Measurements from ENCODE around the gene BEST1. TPM values are rescaled to one million over a fixed set of nuclear protein-coding genes. Genes with fewer than 3 reads are reported as not detected.

The BEST1 gene
- total RNA-seq (10 to 100 TPM in 1 of 2 donors, 1 to 10 TPM in 1; 7.3 to 10.2 TPM), polyA plus RNA-seq (ENCODE audit: insufficient read length in 2 of 2) (10 to 100 TPM; 15.2 to 21.0 TPM)
- long read RNA-seq, donor 1, partial matches to known transcripts = 4,883 of 4,997 reads
- long read RNA-seq, donor 1, other reads (novel, unspliced or antisense) = 114 of 4,997 reads
- long read RNA-seq, donor 2, partial matches to known transcripts = 2,823 of 3,010 reads
- long read RNA-seq, donor 2, other reads (novel, unspliced or antisense) = 187 of 3,010 reads
- long read RNA-seq, donor 3, partial matches to known transcripts = 520 of 3,529 reads
- long read RNA-seq, donor 3, other reads (novel, unspliced or antisense) = 3,009 of 3,529 reads
- long read RNA-seq, donor 4, partial matches to known transcripts = 4,832 of 4,885 reads
- long read RNA-seq, donor 4, other reads (novel, unspliced or antisense) = 53 of 4,885 reads

DNA sequence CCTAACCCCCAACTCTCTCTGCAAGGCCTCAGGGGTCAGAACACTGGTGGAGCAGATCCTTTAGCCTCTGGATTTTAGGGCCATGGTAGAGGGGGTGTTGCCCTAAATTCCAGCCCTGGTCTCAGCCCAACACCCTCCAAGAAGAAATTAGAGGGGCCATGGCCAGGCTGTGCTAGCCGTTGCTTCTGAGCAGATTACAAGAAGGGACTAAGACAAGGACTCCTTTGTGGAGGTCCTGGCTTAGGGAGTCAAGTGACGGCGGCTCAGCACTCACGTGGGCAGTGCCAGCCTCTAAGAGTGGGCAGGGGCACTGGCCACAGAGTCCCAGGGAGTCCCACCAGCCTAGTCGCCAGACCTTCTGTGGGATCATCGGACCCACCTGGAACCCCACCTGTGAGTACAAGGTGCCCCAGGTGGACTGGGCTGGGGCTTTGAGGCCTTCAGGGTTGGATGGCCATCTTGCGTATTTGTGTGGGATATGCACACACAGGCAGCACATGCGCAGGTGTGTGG is at the start of gene BEST1:
BEST1 (plus strand) TSS at position 317 of the 513 bp plus-strand sequence. CDS start 1,456 bp downstream, outside the sequence.
- DNase-seq (ENCODE audit: low read depth in 4 of 6, low spot score in 6 of 6) = peak in 1 of 6 donors; percentile 66
- WGBS (ENCODE audit: insufficient coverage) = 74% methylated on average over 8 of the region's 8 CpGs
- Histone ChIP-seq H3K27ac (ENCODE audit: low read depth, low read length) (peak within 1 kb of the TSS; percentile 97), H3K9me3 (ENCODE audit: control insufficient read depth, insufficient read depth, low read length) (no peaks in the 10 kb centered on the region), H3K4me1 (ENCODE audit: control insufficient read depth, insufficient read depth, low read length) (peaks cover 42% of the 10 kb centered on the region), H3K36me3 (ENCODE audit: control insufficient read depth, insufficient read depth, low read length) (no peaks in the 10 kb centered on the region), H3K27me3 (ENCODE audit: control insufficient read depth, insufficient read depth, low read length) (no peaks in the 10 kb centered on the region), H3K4me3 (ENCODE audit: low read depth, low read length) (no peak within 1 kb of the TSS)

DNA sequence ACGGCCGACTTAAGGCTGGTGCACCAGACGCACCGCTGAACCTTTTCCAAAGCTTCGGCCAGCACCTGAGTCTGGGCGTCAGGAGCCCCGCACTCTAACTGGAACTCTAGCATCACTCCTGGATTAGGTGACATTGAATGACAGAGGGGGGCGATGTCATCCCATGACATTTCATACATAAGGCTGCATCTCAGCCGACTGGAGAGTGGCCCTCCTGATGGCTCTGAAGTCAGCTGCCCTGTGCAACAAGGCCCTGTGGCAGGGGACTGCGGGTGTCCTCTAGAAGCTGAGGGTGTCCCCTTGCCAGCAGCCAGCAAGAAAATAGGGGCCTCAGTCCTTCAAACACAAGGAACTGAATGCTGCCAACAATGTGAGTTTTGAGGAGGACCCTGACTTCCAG is 48.8 kb upstream of the BEST1 start:
- no peak for DNase-seq (ENCODE audit: low read depth in 4 of 6, low spot score in 6 of 6)
- Histone ChIP-seq H3K9me3 (ENCODE audit: control insufficient read depth, insufficient read depth, low read length) (no peaks in the 10 kb centered on the region), H3K4me1 (ENCODE audit: control insufficient read depth, insufficient read depth, low read length) (peaks cover 29% of the 10 kb centered on the region), H3K36me3 (ENCODE audit: control insufficient read depth, insufficient read depth, low read length) (peaks cover 79% of the 10 kb centered on the region), H3K4me3 (ENCODE audit: low read depth, low read length) (no peak overlapping the region), H3K27me3 (ENCODE audit: control insufficient read depth, insufficient read depth, low read length) (no peaks in the 10 kb centered on the region), H3K27ac (ENCODE audit: low read depth, low read length) (no peak overlapping the region)
- WGBS (ENCODE audit: insufficient coverage) = 84% methylated on average over 10 of the region's 10 CpGs

DNA sequence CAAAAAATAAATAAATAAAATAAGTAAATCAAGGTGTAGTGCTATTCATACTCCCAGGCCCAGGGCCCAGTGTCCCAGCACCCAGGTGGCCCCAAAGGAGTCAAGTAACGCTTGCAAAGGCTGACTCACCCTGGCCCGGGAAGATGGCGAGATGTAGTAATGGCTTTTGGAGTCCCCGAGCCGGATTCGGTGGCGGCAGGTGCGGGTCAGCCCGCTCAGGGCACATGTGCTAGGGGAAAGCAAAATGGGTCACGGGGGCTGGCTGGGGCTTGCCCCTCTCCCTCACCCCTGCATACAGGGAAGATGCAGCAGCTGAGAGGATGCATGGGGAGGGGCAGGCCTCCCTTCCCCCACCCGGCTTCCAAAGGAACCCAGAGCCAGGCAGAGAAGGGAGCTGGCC is 47.8 kb upstream of the BEST1 start:
- peaks cover 29% of the 10 kb centered on the region for H3K4me1 ChIP-seq (ENCODE audit: control insufficient read depth, insufficient read depth, low read length)
- H3K27ac ChIP-seq (ENCODE audit: low read depth, low read length) = no peak overlapping the region
- H3K27me3 ChIP-seq (ENCODE audit: control insufficient read depth, insufficient read depth, low read length) = no peaks in the 10 kb centered on the region
- H3K36me3 ChIP-seq (ENCODE audit: control insufficient read depth, insufficient read depth, low read length) = peaks cover 79% of the 10 kb centered on the region
- H3K4me3 ChIP-seq (ENCODE audit: low read depth, low read length) = no peak overlapping the region
- DNase-seq (ENCODE audit: low read depth in 4 of 6, low spot score in 6 of 6) = no peak
- no peaks in the 10 kb centered on the region for H3K9me3 ChIP-seq (ENCODE audit: control insufficient read depth, insufficient read depth, low read length)
- WGBS (ENCODE audit: insufficient coverage) = 74% methylated on average over 5 of the region's 11 CpGs

DNA sequence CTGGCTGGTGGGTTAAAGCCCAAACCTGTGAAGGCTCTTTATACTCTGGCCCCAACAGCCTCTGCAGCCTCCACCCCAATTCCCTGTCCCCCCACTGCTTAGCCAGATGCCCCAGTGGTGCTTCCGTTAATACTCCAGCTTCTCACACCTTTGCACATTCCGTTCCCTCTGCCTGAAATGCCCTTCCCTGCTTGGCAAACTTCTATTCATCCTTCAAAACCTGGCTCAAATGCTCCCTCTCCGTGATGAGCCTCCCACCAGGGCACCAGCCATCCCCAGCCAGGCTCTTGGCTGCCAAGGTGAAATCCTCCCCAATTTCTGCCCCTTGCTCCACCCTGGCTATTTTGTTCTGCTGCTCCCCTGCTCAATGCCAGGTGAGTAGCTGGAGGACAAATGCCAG is 46.3 kb upstream of the BEST1 start:
- WGBS (ENCODE audit: insufficient coverage) = 93% methylated on average over 3 of the region's 3 CpGs
- DNase-seq (ENCODE audit: low read depth in 4 of 6, low spot score in 6 of 6) = no peak

DNA sequence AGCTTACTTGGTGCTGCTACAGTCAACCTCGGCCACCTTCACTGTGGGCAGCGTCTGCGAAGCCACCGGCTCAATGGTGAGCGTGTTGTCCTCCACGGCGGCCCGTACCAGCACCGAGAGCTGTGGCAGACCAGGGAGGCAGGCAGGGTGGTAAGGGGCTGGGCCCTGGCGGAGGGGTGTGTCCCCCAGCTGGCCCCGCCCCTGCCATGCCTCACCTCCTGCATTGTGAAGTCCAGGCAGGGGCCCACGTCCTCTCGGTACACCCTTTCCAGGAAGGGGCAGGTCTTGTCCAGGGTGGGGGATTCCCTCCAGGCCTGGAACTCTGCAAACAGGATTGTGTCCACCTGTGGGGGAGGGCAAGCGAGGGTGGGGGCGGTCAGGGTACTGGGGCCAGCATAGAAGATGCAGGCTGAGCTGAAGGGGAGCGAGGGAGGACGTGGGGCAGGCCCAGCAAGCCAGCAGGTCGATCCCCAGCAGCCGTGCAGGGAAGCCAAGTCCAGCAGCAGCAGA is 45.6 kb upstream of the BEST1 start:
- peaks cover 15% of the 10 kb centered on the region for H3K4me1 ChIP-seq (ENCODE audit: control insufficient read depth, insufficient read depth, low read length)
- WGBS (ENCODE audit: insufficient coverage) = 30% methylated on average over 14 of the region's 19 CpGs
- no peak overlapping the region for H3K27ac ChIP-seq (ENCODE audit: low read depth, low read length)
- peaks cover 70% of the 10 kb centered on the region for H3K36me3 ChIP-seq (ENCODE audit: control insufficient read depth, insufficient read depth, low read length)
- no peak overlapping the region for H3K4me3 ChIP-seq (ENCODE audit: low read depth, low read length)
- H3K9me3 ChIP-seq (ENCODE audit: control insufficient read depth, insufficient read depth, low read length) = no peaks in the 10 kb centered on the region
- no peak for DNase-seq (ENCODE audit: low read depth in 4 of 6, low spot score in 6 of 6)
- no peaks in the 10 kb centered on the region for H3K27me3 ChIP-seq (ENCODE audit: control insufficient read depth, insufficient read depth, low read length)

More for the DNA sequence above, 46.3 kb upstream of the BEST1 start:
- Histone ChIP-seq H3K27ac (ENCODE audit: low read depth, low read length) (no peak overlapping the region), H3K9me3 (ENCODE audit: control insufficient read depth, insufficient read depth, low read length) (no peaks in the 10 kb centered on the region), H3K27me3 (ENCODE audit: control insufficient read depth, insufficient read depth, low read length) (no peaks in the 10 kb centered on the region), H3K4me3 (ENCODE audit: low read depth, low read length) (no peak overlapping the region), H3K4me1 (ENCODE audit: control insufficient read depth, insufficient read depth, low read length) (peaks cover 15% of the 10 kb centered on the region), H3K36me3 (ENCODE audit: control insufficient read depth, insufficient read depth, low read length) (peaks cover 75% of the 10 kb centered on the region)

DNA sequence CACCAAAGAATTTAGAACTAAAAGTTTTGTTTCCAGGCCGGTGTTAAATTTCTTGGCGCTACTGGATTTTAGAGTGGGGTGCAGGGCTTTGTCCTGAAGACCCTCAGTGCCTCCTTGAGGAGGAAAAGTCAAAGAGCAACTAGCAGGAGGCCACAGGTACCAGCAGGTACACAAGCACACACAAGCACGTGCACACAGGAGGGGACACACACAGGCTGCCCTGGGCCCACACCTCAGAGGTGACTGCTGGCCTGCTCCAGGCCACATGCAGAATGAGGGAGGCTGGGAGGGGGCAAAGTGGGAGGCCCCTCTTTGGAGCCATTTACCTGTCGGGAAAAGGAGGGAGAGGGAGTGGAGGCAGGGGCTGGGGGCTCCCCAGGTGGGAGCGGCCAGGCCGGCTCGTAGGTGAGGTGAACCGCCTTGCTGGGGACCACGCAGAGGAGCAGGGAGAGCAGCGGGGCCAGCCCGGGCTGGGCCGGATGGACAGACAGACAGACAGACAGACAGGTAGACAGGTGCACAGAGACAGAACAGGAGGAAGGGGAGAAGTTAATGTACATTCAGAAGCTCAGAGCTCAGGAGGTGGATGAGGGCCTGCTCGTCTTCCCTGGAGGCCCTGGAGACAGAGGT is 45.0 kb upstream of the BEST1 start:
- Histone ChIP-seq H3K4me3 (ENCODE audit: low read depth, low read length) (no peak overlapping the region), H3K4me1 (ENCODE audit: control insufficient read depth, insufficient read depth, low read length) (peaks cover 13% of the 10 kb centered on the region), H3K9me3 (ENCODE audit: control insufficient read depth, insufficient read depth, low read length) (no peaks in the 10 kb centered on the region), H3K27ac (ENCODE audit: low read depth, low read length) (no peak overlapping the region), H3K36me3 (ENCODE audit: control insufficient read depth, insufficient read depth, low read length) (peaks cover 64% of the 10 kb centered on the region), H3K27me3 (ENCODE audit: control insufficient read depth, insufficient read depth, low read length) (no peaks in the 10 kb centered on the region)
- WGBS (ENCODE audit: insufficient coverage) = 89% methylated on average over 13 of the region's 13 CpGs
- no peak for DNase-seq (ENCODE audit: low read depth in 4 of 6, low spot score in 6 of 6)

DNA sequence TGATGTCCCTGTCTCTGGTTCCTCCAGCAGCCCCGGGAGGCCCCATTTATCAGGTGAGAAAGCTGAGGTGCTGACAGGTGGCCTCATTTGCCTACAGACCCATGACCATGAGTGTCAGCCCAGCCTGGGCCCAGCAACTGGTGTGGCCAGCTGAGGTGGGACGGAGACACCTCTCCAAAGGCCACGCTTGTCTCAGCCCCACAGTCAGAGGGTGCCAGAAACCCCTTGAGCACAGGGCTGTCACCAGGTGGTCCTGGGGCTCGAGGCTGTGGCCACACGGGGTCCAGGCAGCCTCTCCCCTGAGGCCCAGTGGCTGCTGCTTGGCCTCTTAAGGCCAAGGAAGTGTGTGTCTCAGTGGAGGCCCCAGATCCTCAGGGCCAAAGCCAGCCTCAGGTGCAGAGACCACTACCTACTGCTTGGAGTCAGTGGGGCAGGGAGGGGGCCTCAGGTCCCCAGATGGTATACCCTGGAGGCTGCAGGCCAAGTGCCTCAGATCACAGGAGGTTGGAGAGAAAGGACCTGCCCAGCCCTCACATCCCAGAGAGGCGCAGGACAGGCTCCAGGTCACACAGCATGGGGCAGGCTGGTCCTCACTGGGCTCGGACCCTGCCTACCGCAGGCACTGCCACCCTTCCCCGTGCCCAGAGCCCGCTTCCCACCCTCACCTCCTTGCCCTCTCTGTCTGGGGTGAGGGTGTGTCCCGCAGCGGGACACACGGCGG is 44.2 kb upstream of the BEST1 start:
- H3K27ac ChIP-seq (ENCODE audit: low read depth, low read length) = no peak overlapping the region
- WGBS (ENCODE audit: insufficient coverage) = 91% methylated on average over 11 of the region's 14 CpGs
- H3K36me3 ChIP-seq (ENCODE audit: control insufficient read depth, insufficient read depth, low read length) = peaks cover 58% of the 10 kb centered on the region
- H3K27me3 ChIP-seq (ENCODE audit: control insufficient read depth, insufficient read depth, low read length) = no peaks in the 10 kb centered on the region
- H3K4me3 ChIP-seq (ENCODE audit: low read depth, low read length) = no peak overlapping the region
- no peaks in the 10 kb centered on the region for H3K9me3 ChIP-seq (ENCODE audit: control insufficient read depth, insufficient read depth, low read length)
- no peak for DNase-seq (ENCODE audit: low read depth in 4 of 6, low spot score in 6 of 6)
- peaks cover 20% of the 10 kb centered on the region for H3K4me1 ChIP-seq (ENCODE audit: control insufficient read depth, insufficient read depth, low read length)

DNA sequence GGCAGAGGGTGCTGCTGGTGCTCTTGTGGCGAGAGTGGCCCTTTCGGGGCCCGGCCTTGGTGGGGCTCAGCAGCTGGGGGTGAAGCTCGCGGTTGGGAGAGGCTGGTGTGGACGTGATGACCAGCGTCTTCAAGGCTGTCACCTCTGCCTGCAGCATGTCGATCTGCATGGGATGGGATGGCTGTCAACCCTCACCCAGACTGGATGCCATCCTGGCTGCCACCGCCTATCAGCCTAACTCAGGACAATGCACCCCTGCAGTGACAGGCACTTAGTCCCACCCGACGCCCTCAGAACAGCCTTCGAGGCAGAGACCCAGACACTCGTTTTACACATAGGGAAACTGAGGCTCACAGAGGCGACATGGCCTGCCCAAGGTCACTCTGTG is 43.6 kb upstream of the BEST1 start:
- no peak for DNase-seq (ENCODE audit: low read depth in 4 of 6, low spot score in 6 of 6)
- Histone ChIP-seq H3K36me3 (ENCODE audit: control insufficient read depth, insufficient read depth, low read length) (peaks cover 54% of the 10 kb centered on the region), H3K9me3 (ENCODE audit: control insufficient read depth, insufficient read depth, low read length) (no peaks in the 10 kb centered on the region), H3K27me3 (ENCODE audit: control insufficient read depth, insufficient read depth, low read length) (no peaks in the 10 kb centered on the region), H3K4me1 (ENCODE audit: control insufficient read depth, insufficient read depth, low read length) (peaks cover 26% of the 10 kb centered on the region), H3K4me3 (ENCODE audit: low read depth, low read length) (no peak overlapping the region), H3K27ac (ENCODE audit: low read depth, low read length) (no peak overlapping the region)
- 83% methylated on average over 14 of the region's 14 CpGs for WGBS (ENCODE audit: insufficient coverage)

DNA sequence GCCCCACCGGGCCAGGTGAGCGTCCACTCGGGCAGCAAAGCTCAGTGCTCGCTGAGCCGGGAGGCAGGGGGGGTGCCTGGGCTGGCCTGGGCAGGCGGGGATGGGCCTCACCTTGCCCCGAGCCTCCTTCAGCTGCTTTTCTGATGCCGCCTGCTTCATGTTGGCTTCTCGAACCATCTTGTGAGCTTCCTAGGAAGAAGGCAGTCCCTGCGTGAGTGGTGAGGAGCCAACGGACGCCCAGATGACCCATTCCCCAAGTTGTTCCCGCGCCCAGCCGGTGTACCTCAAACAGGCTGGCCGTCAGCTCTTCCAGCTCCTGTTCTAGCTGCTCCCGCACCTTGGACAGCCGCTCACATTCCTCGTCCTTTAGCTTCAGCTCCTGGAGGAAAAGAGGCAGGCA is 42.9 kb upstream of the BEST1 start:
- Histone ChIP-seq H3K36me3 (ENCODE audit: control insufficient read depth, insufficient read depth, low read length) (peaks cover 52% of the 10 kb centered on the region), H3K4me1 (ENCODE audit: control insufficient read depth, insufficient read depth, low read length) (peaks cover 34% of the 10 kb centered on the region), H3K4me3 (ENCODE audit: low read depth, low read length) (no peak overlapping the region), H3K9me3 (ENCODE audit: control insufficient read depth, insufficient read depth, low read length) (no peaks in the 10 kb centered on the region), H3K27ac (ENCODE audit: low read depth, low read length) (no peak overlapping the region), H3K27me3 (ENCODE audit: control insufficient read depth, insufficient read depth, low read length) (no peaks in the 10 kb centered on the region)
- WGBS (ENCODE audit: insufficient coverage) = 87% methylated on average over 18 of the region's 19 CpGs
- no peak for DNase-seq (ENCODE audit: low read depth in 4 of 6, low spot score in 6 of 6)

Data from spinal cord (tissue), 10 donors.